Caco-2 (cell line): ENCODE data around the gene CTNNA2. TPM values are rescaled to one million over a fixed set of nuclear protein-coding genes. Genes with fewer than 3 reads are reported as not detected.

Experiments used
- BruUV-seq: library from RNA; stranded (reverse); fragments of 400-500 nt; replicated peaks from 2 replicates; lab custom pipeline; 2021; lab: Mats Ljungman, UMichigan
- CTCF ChIA-PET: fragments of 300-600 bp; sonication (Branson Sonifier 250); formaldehyde crosslinking; loops from one replicate; lab custom pipeline; 2022; ENCODE audit warnings: antibody characterized with exemption; lab: Charles Lee
- POLR2A ChIA-PET: fragments of 300-600 bp; sonication (Branson Sonifier 250); formaldehyde crosslinking; loops from one replicate; lab custom pipeline; 2022; ENCODE audit warnings: antibody characterized with exemption; lab: Charles Lee
- DNase-seq, 2 experiments: peaks; one replicate each; pipeline versions ENCODE4 v3.0.0 to v3.0.0-alpha.2; 2020 to 2022
- H3K27me3 ChIP-seq: replicated peaks from 2 replicates; pipeline ENCODE4 v1.6.0; 2011; ENCODE audit warnings: low read length; ENCODE audit not compliant: control insufficient read depth, insufficient read depth
- H3K36me3 ChIP-seq: 2 replicates; pipeline ENCODE4 v1.5.1; 2011; ENCODE audit warnings: low read length; ENCODE audit not compliant: control insufficient read depth, insufficient read depth
- H3K4me1 ChIP-seq: fragments of 250-450 bp; sonication (Bioruptor Pico); 2 replicates; pipeline ENCODE4 v1.5.1; 2020; ENCODE audit warnings: mild to moderate bottlenecking
- H3K4me3 ChIP-seq: 2 replicates; pipeline ENCODE4 v1.5.1; 2011; ENCODE audit warnings: low read depth, mild to moderate bottlenecking, control low read depth, low read length
- H3K9me3 ChIP-seq: fragments of 250-450 bp; sonication (Bioruptor Pico); 2 replicates; pipeline ENCODE4 v1.5.1; 2020; ENCODE audit warnings: mild to moderate bottlenecking, moderate library complexity
- H3K27ac Mint-ChIP-seq: one replicate; pipeline ENCODE4 v1.8.0; 2022; ENCODE audit warnings: mixed read lengths; ENCODE audit not compliant: unreplicated experiment
- H3K27me3 Mint-ChIP-seq: one replicate; pipeline ENCODE4 v1.8.0; 2022; ENCODE audit warnings: mixed read lengths; ENCODE audit not compliant: insufficient read depth, unreplicated experiment
- H3K36me3 Mint-ChIP-seq: one replicate; pipeline ENCODE4 v1.8.0; 2022; ENCODE audit warnings: mild to moderate bottlenecking, mixed read lengths; ENCODE audit not compliant: insufficient read depth, unreplicated experiment
- H3K4me1 Mint-ChIP-seq: one replicate; pipeline ENCODE4 v1.8.0; 2022; ENCODE audit warnings: low read depth, mixed read lengths; ENCODE audit not compliant: unreplicated experiment
- H3K4me3 Mint-ChIP-seq: one replicate; pipeline ENCODE4 v1.8.0; 2022; ENCODE audit warnings: mild to moderate bottlenecking, moderate library complexity, mixed read lengths; ENCODE audit not compliant: unreplicated experiment
- H3K9me3 Mint-ChIP-seq: one replicate; pipeline ENCODE4 v1.8.0; 2022; ENCODE audit warnings: mixed read lengths; ENCODE audit not compliant: unreplicated experiment
- intact Hi-C: fragments of 100-400 bp; cut with micrococcal nuclease; formaldehyde crosslinking; loops from one replicate; pipeline ENCODE4 v1.10.0; 2022; ENCODE audit not compliant: unreplicated experiment
- total RNA-seq: library from RNA; stranded (reverse); gene quantifications from 2 replicates; pipeline ENCODE4 v1.2.3, GENCODE V29; 2022
- TF ChIP-seq, protein P1 (sequence below), 2 experiments: fragments of 200-600 bp in 1 of 2; IDR thresholded peaks; 1 replicate in 1 of 2; 2 replicates in 1 of 2; pipeline versions ENCODE4 v1.5.1 to v1.8.0; 2011 to 2022; ENCODE audit warnings: antibody characterized with exemption in 1 of 2, control low read depth in 1 of 2, inconsistent platforms in 1 of 2, low read depth in 1 of 2, low read length in 1 of 2, mild to moderate bottlenecking in 1 of 2, moderate library complexity in 1 of 2; ENCODE audit not compliant: insufficient read depth in 1 of 2, severe bottlenecking in 1 of 2, unreplicated experiment in 1 of 2

The CTNNA2 gene
- total RNA-seq, 1 experiment from 2014 or later, result not detected

DNA sequence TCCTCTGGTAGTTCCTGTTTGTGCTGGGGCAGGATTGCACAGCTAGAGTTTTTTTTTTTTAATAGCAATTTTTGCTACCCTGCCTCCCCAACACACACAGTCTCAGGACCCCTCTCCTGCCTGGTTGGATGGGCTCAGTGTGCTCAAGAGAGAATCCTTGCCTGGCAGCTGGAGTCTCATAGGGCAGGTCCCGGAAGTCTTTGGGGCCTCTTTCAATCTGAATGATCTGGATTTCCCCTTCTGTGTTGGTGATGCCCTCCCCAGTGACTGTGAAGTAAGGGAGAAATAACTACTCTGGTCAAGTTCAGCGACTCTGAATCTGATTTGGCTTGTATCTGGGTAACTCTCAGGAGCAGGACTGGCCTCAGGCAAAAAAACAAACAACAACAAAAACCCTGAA lies 1012.3 kb downstream of the CTNNA2 start:
- Mint-ChIP-seq H3K36me3 (no peaks in the 10 kb centered on the region), H3K27me3 (no peaks in the 10 kb centered on the region), H3K4me1 (no peaks in the 10 kb centered on the region), H3K27ac (no peak overlapping the region), H3K9me3 (no peaks in the 10 kb centered on the region), H3K4me3 (no peak overlapping the region)
- H3K36me3 ChIP-seq, result no peaks in the 10 kb centered on the region
- no peaks in the 10 kb centered on the region for H3K27me3 ChIP-seq
- ChIA-PET POLR2A (no interaction called here), CTCF (no interaction called here)
- H3K4me3 ChIP-seq, result no peak overlapping the region
- intact Hi-C loops, result no loop called here
- H3K9me3 ChIP-seq, result no peaks in the 10 kb centered on the region
- TF ChIP-seq, protein P1, sequence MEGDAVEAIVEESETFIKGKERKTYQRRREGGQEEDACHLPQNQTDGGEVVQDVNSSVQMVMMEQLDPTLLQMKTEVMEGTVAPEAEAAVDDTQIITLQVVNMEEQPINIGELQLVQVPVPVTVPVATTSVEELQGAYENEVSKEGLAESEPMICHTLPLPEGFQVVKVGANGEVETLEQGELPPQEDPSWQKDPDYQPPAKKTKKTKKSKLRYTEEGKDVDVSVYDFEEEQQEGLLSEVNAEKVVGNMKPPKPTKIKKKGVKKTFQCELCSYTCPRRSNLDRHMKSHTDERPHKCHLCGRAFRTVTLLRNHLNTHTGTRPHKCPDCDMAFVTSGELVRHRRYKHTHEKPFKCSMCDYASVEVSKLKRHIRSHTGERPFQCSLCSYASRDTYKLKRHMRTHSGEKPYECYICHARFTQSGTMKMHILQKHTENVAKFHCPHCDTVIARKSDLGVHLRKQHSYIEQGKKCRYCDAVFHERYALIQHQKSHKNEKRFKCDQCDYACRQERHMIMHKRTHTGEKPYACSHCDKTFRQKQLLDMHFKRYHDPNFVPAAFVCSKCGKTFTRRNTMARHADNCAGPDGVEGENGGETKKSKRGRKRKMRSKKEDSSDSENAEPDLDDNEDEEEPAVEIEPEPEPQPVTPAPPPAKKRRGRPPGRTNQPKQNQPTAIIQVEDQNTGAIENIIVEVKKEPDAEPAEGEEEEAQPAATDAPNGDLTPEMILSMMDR (IDR thresholded peaks at IDR 0.05; ENCODE audit: insufficient read depth in 1 of 2, low read depth in 1 of 2, low read length in 1 of 2, severe bottlenecking in 1 of 2, unreplicated experiment in 1 of 2), result no peak
- H3K4me1 ChIP-seq, result no peaks in the 10 kb centered on the region
- no TSS peak for BruUV-seq
- DNase-seq, result no peak

DNA sequence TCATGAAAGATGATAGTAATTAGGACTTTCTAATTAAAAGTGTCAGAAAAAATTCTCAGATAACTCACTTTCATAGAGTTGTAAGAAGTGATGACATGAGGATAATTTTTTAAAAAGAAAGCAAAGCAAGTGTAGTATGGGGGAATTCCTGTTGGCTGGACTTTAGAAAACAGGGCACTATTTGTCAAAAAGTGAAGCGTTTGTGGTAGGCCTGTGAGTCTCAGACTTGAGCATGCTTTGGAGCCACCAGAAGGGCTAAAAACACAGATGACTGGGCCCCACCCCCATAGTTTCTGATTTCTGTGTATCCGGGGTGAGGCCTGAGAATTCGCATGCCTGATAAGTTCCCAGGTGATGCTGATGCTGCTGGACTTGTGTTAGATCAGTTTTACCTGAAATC lies 1014.3 kb downstream of the CTNNA2 start:
- no peaks in the 10 kb centered on the region for H3K27me3 Mint-ChIP-seq
- no peaks in the 10 kb centered on the region for H3K4me1 ChIP-seq
- no peaks in the 10 kb centered on the region for H3K27me3 ChIP-seq
- H3K4me1 Mint-ChIP-seq, result no peaks in the 10 kb centered on the region
- DNase-seq, result no peak
- ChIA-PET CTCF (no interaction called here), POLR2A (no interaction called here)
- H3K36me3 Mint-ChIP-seq, result no peaks in the 10 kb centered on the region
- no TSS peak for BruUV-seq
- TF ChIP-seq, protein P1 (IDR thresholded peaks at IDR 0.05; ENCODE audit: insufficient read depth in 1 of 2, low read depth in 1 of 2, low read length in 1 of 2, severe bottlenecking in 1 of 2, unreplicated experiment in 1 of 2), result no peak
- H3K9me3 ChIP-seq, result no peaks in the 10 kb centered on the region
- no peak overlapping the region for H3K4me3 ChIP-seq
- H3K27ac Mint-ChIP-seq, result no peak overlapping the region
- H3K36me3 ChIP-seq, result no peaks in the 10 kb centered on the region
- H3K4me3 Mint-ChIP-seq, result no peak overlapping the region
- H3K9me3 Mint-ChIP-seq, result no peaks in the 10 kb centered on the region
- intact Hi-C loops, result no loop called here

DNA sequence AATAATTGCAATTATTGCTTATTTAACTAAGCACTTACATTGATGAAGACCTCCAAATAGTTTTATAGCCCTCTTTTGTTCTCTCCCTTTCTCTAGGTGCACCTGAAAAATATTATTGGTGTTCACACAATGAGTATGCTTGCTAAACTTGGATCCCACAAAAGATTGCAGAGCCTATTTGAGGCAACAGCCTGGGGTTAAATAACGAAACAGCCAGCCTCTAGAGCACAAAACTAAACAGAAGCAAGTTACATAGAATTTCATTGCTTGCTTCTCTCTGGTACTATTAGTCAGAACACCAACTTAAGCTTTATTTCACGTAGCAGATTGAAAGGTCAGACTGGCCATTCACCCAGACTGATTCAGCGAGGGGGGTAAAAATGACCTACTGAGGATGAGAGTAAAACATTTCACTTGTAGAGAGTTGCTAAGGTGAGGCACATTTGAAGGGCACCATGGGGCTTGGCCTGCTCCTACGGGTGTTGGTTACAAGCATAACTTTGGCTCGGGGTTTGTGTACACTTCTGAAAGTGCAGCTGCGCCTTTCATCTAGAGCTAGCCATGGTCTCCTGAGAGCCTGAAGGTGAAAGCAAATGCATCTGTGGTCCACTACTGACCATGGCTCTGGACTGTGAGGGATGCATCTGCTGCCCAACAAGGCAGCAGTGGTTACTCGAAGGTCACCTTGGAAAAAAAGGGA lies 1016.8 kb downstream of the CTNNA2 start:
- no peaks in the 10 kb centered on the region for H3K4me1 ChIP-seq
- no TSS peak for BruUV-seq
- POLR2A ChIA-PET, result no interaction called here
- H3K36me3 Mint-ChIP-seq, result no peaks in the 10 kb centered on the region
- CTCF ChIA-PET, result no interaction called here
- peaks cover 6% of the 10 kb centered on the region for H3K27me3 Mint-ChIP-seq
- intact Hi-C loops, result no loop called here
- no peak for DNase-seq
- no peak overlapping the region for H3K27ac Mint-ChIP-seq
- H3K9me3 ChIP-seq, result no peaks in the 10 kb centered on the region
- H3K27me3 ChIP-seq, result no peaks in the 10 kb centered on the region
- no peak overlapping the region for H3K4me3 Mint-ChIP-seq
- H3K9me3 Mint-ChIP-seq, result no peaks in the 10 kb centered on the region
- TF ChIP-seq, protein P1 (IDR thresholded peaks at IDR 0.05; ENCODE audit: insufficient read depth in 1 of 2, low read depth in 1 of 2, low read length in 1 of 2, severe bottlenecking in 1 of 2, unreplicated experiment in 1 of 2), result no peak
- no peaks in the 10 kb centered on the region for H3K36me3 ChIP-seq
- H3K4me3 ChIP-seq, result no peak overlapping the region
- no peaks in the 10 kb centered on the region for H3K4me1 Mint-ChIP-seq
